GM11168 (cell line): ENCODE measurements around the gene MAP4.
"Not testable (repeated sequence)": the region's sequence is repeated elsewhere in the genome, so short reads cannot be mapped to it uniquely, and the experiment has no call there.

Source experiments
- in situ Hi-C: fragments of 300-500 bp; cut with MboI; formaldehyde crosslinking; loops from one replicate; pipeline ENCODE4 v1.12.0; 2022; ENCODE audit warnings: low sequenced_read_pairs; ENCODE audit not compliant: unreplicated experiment

The MAP4 gene, protein sequence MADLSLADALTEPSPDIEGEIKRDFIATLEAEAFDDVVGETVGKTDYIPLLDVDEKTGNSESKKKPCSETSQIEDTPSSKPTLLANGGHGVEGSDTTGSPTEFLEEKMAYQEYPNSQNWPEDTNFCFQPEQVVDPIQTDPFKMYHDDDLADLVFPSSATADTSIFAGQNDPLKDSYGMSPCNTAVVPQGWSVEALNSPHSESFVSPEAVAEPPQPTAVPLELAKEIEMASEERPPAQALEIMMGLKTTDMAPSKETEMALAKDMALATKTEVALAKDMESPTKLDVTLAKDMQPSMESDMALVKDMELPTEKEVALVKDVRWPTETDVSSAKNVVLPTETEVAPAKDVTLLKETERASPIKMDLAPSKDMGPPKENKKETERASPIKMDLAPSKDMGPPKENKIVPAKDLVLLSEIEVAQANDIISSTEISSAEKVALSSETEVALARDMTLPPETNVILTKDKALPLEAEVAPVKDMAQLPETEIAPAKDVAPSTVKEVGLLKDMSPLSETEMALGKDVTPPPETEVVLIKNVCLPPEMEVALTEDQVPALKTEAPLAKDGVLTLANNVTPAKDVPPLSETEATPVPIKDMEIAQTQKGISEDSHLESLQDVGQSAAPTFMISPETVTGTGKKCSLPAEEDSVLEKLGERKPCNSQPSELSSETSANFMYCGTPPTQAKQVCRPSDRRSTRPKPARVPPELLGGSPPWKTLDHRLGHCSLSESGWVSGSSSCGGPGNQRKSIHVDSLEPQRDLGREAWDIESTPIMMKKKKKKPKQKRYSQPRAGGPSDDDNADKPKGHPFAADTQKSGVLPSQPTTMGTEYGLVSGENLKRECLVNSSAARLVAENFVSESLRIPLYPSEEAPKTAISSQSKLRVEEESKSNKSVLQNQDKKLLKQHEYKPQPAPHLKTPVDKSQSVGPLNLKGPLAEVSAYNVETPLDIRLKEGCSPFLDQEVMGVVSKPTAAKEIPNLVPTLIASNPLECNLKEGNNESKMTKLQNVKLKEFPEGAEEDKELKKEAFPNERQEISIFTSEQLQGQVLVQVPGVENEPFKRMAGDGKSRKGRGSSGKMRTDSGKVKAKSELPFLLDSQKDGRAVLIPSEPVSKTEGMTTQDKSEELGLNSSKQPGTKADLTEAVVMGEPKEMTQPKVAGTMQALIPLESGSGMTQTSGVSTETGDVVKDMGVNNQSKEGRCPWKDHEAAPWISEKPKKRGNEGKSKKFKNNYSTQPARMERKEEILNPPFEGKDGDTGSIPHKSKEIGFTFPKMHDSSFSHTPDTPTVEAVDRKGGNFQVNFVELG (N-terminal part only)

DNA sequence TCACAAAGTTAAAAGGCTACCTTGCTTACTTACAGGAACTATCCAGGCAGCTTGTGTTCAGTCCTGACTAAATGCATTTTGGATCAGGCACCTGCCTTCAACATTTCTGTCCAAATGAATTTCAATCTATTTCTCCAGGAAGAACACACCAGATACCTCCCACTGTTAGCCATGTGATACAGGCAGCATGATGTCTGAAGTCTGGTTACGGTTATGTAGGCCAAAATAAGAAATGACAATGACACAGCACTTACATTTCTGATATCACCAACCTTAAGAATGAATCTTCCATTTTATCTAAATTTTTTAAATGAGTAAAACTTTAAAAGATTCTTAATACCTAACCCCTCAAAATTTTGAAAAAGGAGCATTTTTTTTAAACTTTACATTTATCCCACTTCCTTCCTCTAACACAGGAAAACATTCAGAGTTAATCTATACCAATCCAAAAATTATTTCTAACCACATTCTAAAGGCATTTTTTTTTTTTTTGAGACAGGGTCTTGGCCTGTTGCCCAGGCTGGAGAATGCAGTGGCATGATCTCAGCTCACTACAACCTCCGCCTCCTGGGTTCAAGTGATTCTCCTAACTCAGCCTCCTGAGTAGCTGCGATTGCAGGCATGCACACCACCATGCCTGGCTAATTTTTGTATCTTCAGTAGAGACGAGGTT, at the start of gene MAP4:
Gene MAP4 (minus strand): TSS at position 116 of the 673 bp plus-strand sequence. CDS start 17,556 bp downstream, outside the sequence.
- in situ Hi-C loops, result no loop called here

DNA sequence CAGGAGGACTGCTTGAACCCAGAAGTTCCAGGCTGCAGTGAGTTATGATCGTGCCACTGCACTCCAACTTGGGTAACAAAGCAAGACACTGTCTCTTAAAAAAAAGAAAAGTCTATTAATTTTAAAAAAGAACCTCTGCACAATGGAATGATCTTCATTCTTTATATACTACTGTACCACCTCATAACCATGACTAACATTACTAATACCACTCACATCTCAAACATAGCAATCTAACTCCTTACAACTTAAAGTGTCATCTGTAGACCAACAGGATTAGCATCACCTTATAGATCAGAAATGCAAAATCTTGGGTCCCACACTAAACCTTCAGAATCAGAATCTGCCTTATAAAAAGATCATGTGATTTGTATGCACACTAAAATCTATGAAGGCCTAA, 48.8 kb upstream of the MAP4 start:
- in situ Hi-C loops, result no loop called here

DNA sequence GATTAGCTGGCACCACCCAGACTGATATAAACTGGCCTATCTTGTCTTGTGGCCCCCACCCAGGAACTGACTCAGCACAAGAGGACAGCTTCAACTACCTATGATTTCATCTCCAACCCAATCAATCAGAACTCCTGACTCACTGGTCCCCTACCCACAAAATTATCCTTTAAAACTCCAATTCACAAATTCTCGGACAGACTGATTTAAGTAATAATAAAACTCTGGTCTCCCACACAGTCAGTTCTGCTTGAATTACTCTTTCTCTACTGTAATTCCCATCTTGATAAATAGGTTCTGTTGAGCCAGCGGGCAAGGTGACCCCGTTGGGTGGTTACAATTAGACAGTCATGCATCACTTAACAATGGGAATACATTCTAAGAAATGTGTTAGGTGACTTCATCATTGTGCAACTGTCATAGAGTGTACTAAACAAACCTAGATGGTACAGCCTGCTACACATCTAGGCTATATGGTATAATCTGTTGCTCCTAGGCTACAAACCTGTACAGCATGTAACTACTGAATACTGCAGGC, 48.1 kb upstream of the MAP4 start:
- in situ Hi-C loops, result no loop called here

DNA sequence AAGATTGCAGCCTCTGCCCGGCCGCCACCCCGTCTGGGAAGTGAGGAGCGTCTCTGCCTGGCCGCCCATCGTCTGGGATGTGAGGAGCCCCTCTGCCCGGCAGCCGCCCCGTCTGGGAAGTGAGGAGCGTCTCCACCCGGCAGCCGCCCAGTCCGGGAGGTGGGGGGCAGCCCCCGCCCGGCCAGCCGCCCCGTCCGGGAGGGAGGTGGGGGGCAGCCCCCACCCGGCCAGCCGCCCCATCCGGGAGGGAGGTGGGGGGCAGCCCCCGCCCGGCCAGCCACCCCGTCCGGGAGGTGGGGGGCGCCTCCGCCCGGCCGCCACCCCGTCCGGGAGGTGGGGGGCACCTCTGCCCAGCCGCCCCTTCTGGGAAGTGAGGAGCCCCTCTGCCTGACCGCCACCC, 45.4 kb upstream of the MAP4 start:
- in situ Hi-C loops, result not testable (repeated sequence)

DNA sequence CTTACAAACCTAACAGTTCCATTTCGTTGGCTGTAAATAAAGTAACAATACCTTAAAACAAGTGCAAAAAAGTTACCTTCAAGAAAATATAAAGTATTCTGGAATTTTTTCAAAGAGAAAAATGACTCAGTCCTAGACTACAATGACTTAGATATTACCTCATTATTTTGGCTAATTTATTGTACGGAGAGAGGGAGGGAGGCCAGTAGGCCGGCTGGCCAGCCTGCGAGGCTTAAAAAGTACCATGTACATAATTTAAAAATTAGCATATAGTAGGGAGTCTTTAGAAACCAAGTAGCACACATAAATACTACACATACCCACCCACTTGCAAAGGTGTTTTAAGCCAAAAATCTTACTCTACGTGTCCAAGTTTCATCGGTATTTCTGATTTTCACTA, 41.9 kb upstream of the MAP4 start:
- in situ Hi-C loops, result no loop called here

DNA sequence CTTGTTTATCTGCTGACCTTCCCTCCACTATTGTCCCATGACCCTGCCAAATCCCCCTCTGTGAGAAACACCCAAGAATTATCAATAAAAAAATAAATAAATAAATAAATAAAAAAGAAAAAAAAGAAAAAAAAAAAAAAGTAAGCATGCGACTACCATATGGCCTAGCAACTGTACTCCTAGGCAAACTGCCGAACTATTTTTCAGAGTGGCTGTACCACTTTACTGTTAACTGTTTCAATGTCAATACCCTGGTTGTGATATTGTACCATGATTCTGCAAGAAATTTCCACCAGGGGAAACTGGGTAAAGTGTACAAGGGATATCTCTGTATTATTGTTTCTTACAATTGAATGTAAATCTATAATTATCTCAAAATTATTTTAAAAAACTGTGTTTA, 41.3 kb upstream of the MAP4 start:
- in situ Hi-C loops, result no loop called here

DNA sequence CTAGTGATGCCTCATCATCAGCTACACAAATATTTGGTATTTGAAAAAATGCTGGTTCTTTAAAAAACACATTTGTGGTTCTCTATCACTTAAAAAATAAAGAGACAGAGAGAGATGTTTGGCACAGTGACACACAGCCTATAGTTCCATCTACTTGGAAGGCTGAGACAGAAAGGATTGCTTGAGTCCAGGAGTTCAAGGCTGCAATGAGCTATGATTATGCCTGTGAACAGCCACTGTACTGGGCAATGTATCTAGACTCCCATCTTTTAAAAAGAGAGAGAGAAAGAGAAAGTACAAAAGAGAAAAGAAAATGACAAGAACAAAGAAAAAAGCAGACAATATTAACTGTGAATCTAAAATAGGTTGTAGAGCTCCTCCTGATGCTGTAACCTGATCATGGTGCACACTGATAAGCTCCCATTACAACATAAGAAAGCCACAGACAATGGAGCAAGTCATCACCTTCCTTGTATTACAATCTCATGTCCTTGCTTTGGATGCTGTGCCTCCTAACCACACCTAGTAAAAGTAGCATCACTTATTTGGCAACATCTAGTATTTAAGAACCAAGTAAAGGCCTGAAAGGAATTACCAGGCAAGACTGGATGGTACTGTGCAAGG, 31.7 kb upstream of the MAP4 start:
- in situ Hi-C loops, result no loop called here

DNA sequence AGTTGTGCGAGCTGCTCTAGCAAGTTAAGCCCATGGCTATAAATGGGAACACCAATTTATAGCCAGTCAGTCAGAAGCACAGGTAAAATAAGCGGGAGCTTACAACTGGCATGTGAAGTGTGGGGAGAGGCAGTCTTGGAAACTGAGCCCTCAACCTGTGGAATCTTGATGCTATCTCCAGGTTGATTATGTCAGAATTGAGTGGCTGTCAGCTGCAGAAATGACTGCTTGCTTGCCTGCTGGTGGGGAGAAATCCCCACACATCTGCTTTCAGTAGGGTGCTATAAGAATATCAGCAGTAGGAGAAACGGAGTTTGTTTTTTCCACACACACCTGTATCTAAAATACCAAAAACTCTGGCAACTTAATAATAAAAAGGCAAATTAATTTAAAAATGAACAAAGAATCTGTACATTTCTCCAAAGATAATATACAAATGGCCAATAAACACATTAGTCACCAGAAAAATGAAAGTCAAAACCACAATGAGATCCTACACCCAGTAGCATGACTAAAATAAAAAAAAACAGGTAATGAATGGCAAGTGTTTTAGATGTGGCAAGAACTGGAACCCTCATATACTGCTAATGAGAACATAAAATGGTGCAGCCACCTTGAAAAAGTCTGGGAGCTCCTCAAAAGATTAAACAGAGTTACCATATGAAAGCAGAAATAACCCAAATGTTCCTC, 26.0 kb upstream of the MAP4 start:
- in situ Hi-C loops, result no loop called here

DNA sequence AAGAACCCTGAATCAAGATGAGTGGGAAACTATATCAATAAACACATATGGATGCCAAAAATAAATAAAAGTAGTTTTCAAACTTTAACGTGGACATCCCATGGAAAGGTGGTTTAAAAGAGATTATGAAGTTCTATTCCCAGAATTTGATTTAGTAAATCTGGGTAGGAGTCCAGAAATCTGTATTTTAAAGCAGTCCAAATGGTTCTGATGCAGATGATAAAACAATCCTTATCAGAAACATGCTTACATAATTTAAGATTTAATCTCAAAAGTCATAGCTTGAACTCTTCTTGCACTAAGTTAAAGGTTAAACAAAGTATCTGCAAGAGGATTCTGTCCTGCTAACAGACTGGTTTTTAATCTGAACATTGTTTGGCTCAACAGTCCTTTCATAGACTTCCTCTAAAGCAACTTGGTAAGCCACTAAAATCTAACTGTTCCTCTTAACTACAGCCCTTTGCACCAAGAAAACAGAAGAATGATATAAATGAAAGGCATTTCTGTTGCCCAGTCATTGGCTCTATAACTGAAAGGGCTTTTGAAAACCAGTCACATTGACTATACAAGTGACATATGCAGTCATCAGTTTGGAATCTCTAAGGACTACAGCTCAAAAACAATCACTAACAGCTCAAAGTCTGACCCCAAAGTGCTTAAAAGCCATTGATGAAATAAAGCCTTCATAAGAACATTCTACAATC, 23.4 kb upstream of the MAP4 start:
- in situ Hi-C loops, result no loop called here

DNA sequence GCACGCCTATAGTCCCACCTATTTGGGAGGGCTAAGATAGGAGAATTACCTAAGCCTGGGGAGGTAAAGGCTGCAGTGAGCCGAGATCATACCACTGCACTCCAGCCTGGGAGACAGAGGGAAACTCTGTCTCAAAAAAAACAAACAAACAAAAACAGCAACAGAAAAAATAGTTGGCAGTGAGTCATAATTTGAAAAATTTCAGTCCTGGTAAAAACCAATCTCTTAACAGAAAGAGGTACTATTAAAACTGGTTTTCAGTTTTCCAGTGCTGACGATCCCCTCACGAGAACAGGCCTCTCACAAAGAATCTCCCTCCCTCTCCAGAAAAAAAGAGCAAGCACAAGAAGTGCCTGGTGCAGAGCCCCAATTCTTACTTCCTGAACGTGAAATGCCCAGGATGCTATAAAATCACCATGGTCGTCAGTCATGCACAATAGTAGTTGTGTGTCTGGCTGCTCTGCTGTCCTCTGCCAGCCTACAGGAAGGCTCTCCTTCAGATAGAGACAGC, 22.8 kb upstream of the MAP4 start:
- in situ Hi-C loops, result no loop called here

DNA sequence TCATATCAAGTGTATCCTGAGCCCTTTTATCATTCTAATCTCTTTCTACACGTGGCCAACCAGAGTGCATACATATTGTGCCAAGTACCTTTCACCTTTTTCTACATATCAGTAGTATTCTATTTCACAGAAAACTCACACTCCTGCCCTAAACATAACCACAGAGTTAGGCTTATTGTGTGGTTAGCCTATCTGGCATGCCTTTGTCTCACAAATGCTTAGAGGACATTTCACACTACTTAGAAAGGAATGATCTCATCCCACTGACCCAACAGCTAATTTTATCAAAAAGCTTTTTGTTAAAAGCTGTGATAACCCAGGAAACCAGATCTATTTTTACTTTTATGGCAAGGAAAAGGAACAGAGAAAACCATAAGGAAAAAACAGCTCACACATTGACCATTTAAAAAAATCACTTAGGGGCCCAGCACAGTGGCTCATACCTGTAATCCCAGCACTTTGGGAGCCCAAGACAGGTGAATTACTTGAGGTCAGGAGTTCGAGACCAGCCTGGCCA, 17.8 kb upstream of the MAP4 start:
- in situ Hi-C loops, result no loop called here

DNA sequence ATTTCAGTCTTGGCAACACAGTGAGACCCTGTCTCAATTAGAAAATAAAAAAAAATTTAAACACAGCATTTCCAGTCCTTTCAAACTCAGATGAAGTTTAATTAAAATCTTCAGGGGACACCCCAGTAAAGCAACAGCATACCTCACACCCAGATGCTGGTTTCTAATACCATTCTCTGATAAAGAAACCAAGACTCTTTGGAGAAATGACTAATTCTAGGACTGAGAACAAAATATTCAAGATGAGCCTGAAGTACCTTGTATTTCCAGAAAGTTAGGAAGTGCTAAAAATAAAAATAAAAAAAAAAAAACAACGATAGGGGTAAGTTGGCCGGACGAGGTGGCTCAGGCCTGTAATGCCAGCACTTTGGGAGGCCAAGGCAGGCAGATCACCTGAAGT, 14.0 kb upstream of the MAP4 start:
- in situ Hi-C loops, result no loop called here

DNA sequence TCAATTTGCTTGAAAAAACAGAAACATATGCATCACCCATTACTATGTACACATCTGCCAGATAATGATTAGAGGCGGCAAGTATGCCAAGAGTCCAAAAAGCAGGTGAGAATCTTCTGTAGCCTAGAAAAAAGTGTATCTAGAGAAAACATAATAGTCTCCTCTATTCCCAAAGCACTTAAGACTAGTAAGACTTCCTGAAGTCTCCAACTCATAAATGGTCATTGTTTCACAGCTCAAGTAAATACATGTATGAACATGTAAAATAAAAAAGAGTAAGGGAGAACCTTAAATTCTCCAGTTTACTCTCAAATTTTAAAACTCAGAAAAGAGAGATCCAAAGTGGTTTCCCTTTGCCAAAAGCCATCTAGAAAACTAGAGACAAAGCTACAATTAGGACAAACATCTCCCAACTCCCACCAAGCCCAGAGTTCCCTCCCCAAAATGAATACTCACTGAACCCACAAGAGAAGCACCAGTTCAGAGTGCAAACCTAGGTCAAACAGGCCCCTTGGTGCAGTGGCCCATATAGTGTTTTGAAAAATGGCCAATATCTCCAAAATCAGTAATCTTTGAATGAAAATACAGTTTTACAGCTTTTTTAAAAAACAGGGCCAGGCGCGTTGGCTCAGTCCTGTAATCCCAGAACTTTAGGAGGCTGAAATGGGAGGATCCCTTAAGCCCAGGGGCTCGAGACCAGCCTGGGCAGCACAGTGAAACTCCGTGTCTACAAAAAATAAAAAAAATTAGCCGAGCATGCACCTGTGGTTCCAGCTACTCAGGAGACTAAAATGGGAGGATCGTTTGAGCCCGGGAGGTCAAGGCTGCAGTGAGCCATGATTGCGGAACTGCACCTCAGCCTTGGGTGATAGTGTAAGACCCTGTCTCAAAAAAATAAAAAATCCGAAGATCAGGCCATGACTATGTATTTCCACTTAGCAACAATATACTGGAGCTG, 11.0 kb upstream of the MAP4 start:
- in situ Hi-C loops, result no loop called here

DNA sequence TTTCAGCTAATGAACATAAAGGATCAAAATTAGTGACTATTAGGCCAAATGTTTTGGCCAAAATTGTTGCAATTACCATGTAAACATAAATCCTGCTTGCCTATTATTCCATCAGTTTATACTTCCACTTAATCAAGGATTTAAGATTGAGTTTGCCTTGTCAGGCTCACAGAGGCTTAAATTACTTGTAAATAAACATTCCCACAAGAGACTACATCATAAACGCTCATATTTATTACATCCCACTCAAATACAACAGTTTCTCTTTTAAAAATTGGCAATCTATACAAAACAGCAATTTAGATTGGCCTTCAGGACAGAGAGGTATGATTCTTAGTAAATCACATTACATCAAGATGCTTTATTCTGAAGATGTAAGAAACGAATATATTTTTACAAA, 9.9 kb upstream of the MAP4 start:
- in situ Hi-C loops, result no loop called here

DNA sequence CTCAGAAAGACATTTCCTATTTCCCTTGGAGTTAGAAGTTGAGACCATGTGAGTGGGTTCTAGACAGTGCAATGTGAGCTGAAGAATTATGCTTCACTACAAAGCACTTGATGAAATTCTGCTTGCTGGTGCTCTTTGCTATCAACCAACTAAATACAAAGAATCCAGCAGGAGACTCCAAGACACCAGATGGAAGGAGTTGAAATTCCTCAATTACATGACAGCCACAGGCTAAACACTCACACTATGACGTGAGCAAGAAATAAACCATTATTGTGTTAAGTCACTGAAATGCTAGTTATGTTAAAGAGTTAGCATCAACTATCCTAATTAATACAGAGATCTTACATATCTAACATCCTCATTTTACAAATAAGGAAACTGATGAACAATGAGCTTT, 8.2 kb upstream of the MAP4 start:
- in situ Hi-C loops, result no loop called here

DNA sequence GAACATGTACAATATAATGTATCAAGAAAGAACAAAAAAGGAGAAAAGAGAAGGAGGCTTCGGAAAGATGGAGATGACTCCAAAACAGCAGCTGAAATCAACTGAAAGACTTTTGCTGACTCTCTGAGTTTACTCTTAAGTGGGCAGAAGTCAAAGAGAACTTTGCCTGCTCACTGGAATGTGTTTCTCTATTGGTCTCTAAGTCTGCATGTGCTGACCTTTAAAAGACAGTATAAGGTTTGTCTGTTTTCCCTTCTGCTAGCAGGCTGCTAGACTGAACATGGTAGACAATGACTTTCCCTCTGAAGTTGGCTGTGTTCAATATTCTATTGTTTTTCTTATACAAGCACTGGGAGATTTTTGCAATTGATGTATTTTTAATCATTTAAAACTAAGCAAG, 7.2 kb upstream of the MAP4 start:
- in situ Hi-C loops, result no loop called here

DNA sequence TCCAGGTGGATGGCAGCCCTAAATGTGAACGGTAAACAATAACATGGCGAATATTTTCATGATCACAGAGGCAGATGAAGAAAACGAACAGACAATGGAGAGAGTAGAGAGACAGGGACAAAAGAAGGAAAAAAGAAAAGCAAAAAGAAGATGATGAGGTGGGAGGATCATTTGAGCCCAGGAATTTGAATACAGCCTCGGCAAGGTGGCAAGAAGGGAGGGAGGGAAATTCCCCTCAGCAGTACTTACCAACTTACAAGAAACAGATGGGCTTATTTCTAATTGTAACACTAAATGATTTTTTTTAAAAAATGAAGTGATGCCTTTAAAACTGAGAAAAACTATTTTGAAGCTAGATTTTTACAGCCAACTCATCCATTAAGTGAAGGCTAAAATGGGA, 6.0 kb upstream of the MAP4 start:
- in situ Hi-C loops, result no loop called here
